HepG2 (cell line): ENCODE measurements around the gene ZBTB7C. TPM values are rescaled to one million over a fixed set of nuclear protein-coding genes. Genes with fewer than 3 reads are reported as not detected.

Experiments used
- ATAC-seq: fragments of 200-7000 bp; cut with Tn5 transposase; 3 replicates; pipeline ENCODE4 v1.9.1; 2020; ENCODE audit warnings: mild to moderate bottlenecking, moderate library complexity
- BruUV-seq: library from RNA; stranded (reverse); fragments of 400-500 nt; replicated peaks from 2 replicates; lab custom pipeline; 2021; lab: Mats Ljungman, UMichigan
- CTCF ChIA-PET: fragments of 300-600 bp; formaldehyde crosslinking; extraction: SDS; loops from one replicate; lab custom pipeline; 2021; ENCODE audit warnings: low total read pairs, inconsistent platforms, low intra/inter-chr PET ratio; lab: Yijun Ruan, JAX
- POLR2A ChIA-PET: fragments of 350-600 bp; sonication (Branson Sonifier 250); formaldehyde crosslinking; loops from one replicate; lab custom pipeline; 2020; ENCODE audit warnings: antibody characterized with exemption, inconsistent platforms; lab: Yijun Ruan, JAX
- DNase-seq: peaks from one replicate; pipeline ENCODE4 v3.0.0-alpha.2; 2015; ENCODE audit warnings: low spot score
- FAIRE-seq: peaks from 3 replicates; lab custom pipeline; 2011; peaks lifted over from hg19 to GRCh38; lab: Jason Lieb, UNC
- H2AFZ ChIP-seq: one replicate; pipeline ENCODE4 v1.6.1; 2011; ENCODE audit warnings: low read length, inconsistent platforms
- H3K27ac ChIP-seq: fragments of 300-600 bp; 3 replicates; pipeline ENCODE4 v1.8.0; 2011; ENCODE audit warnings: mixed run types, mild to moderate bottlenecking, mixed read lengths, low read length, inconsistent platforms; ENCODE audit not compliant: insufficient read depth; ENCODE audit errors: extremely low read length
- H3K27me3 ChIP-seq, 2 experiments: fragments of 200-600 bp in 1 of 2; 2 replicates in 1 of 2; 3 replicates in 1 of 2; pipeline versions ENCODE4 v1.6.0 to v1.8.0; 2011; ENCODE audit warnings: low read length in 2 of 2, mild to moderate bottlenecking in 2 of 2, moderate library complexity in 2 of 2, inconsistent platforms in 1 of 2; ENCODE audit not compliant: insufficient read depth in 2 of 2, control insufficient read depth in 1 of 2
- H3K36me3 ChIP-seq, 2 experiments: fragments of 200-600 bp in 1 of 2; replicated peaks in 1 of 2; 2 replicates in 1 of 2; 3 replicates in 1 of 2; pipeline versions ENCODE4 v1.5.1 to v1.8.0; 2011; ENCODE audit warnings: low read length in 2 of 2, inconsistent platforms in 1 of 2; ENCODE audit not compliant: insufficient read depth in 2 of 2, control insufficient read depth in 1 of 2
- H3K4me1 ChIP-seq: 2 replicates; pipeline ENCODE4 v1.5.1; 2012; ENCODE audit warnings: low read length, inconsistent platforms; ENCODE audit not compliant: insufficient read depth
- H3K4me2 ChIP-seq: 2 replicates; pipeline ENCODE4 v1.6.0; 2011; ENCODE audit warnings: low read depth, low read length, inconsistent platforms
- H3K4me3 ChIP-seq, 3 experiments: fragments of 200-600 bp in 1 of 3; sonication (generic), shearing (Covaris generic) in 1 of 3; replicated peaks in 1 of 3; 2 replicates each; pipeline ENCODE4 v1.5.1; 2011 to 2016; ENCODE audit warnings: low read length in 3 of 3, inconsistent platforms in 2 of 3, low read depth in 2 of 3, mild to moderate bottlenecking in 2 of 3, control low read depth in 1 of 3, mixed read lengths in 1 of 3; ENCODE audit not compliant: insufficient read depth in 1 of 3
- H3K79me2 ChIP-seq: one replicate; pipeline ENCODE4 v1.6.1; 2011; ENCODE audit warnings: low read length, inconsistent platforms; ENCODE audit not compliant: insufficient read depth
- H3K9ac ChIP-seq: 2 replicates; pipeline ENCODE4 v1.6.0; 2011; ENCODE audit warnings: mild to moderate bottlenecking, low read depth, low read length, inconsistent platforms; ENCODE audit not compliant: insufficient read depth
- H3K9me3 ChIP-seq: 2 replicates; pipeline ENCODE4 v1.5.1; 2012; ENCODE audit warnings: mild to moderate bottlenecking, low read length
- H4K20me1 ChIP-seq: 2 replicates; pipeline ENCODE4 v1.6.0; 2011; ENCODE audit warnings: inconsistent platforms, mild to moderate bottlenecking, low read length, moderate library complexity; ENCODE audit not compliant: insufficient read depth
- CEBPB ChIP-seq: IDR thresholded peaks from 2 replicates; pipeline ENCODE4 v1.6.1; 2011; ENCODE audit warnings: low read depth, low read length, improper control_type of control experiment, borderline replicate concordance
- CEBPG ChIP-seq: IDR thresholded peaks from 2 replicates; pipeline ENCODE4 v1.6.1; 2016
- HNF4A ChIP-seq: sonication (generic); formaldehyde crosslinking; IDR thresholded peaks from 2 replicates; pipeline ENCODE4 v1.4.0; 2020; ENCODE audit warnings: missing genetic modification reagents
- MTF1 ChIP-seq: sonication (generic); formaldehyde crosslinking; IDR thresholded peaks from 2 replicates; pipeline ENCODE4 v1.5.0; 2020; ENCODE audit warnings: missing genetic modification reagents
- PAXIP1 ChIP-seq: sonication (generic); formaldehyde crosslinking; conservative IDR thresholded peaks from 2 replicates; pipeline ENCODE4 v1.4.0; 2020; ENCODE audit warnings: mild to moderate bottlenecking, missing genetic modification reagents, moderate library complexity
- PHF21A ChIP-seq: sonication (generic); formaldehyde crosslinking; IDR thresholded peaks from 2 replicates; pipeline ENCODE4 v1.5.0; 2020; ENCODE audit warnings: mild to moderate bottlenecking, missing genetic modification reagents
- SOX13 ChIP-seq, 3 experiments: fragments of 450-650 bp in 1 of 3; sonication (generic) in 1 of 3; formaldehyde crosslinking in 1 of 3; IDR thresholded peaks in 2 of 3; conservative IDR thresholded peaks in 1 of 3; 2 replicates each; pipeline versions ENCODE4 v1.5.0 to v1.6.1; 2016 to 2020; ENCODE audit warnings: antibody characterized with exemption in 1 of 3, mild to moderate bottlenecking in 1 of 3, missing compliant biosample characterization in 1 of 3, missing genetic modification reagents in 1 of 3, moderate library complexity in 1 of 3
- TCF7 ChIP-seq: sonication (generic); IDR thresholded peaks from 2 replicates; pipeline ENCODE4 v1.6.1; 2016; ENCODE audit warnings: antibody characterized with exemption, low read depth
- ZNF414 ChIP-seq: sonication (generic); formaldehyde crosslinking; IDR thresholded peaks from 2 replicates; pipeline ENCODE4 v1.5.0; 2020; ENCODE audit warnings: missing genetic modification reagents
- ZNF646 ChIP-seq: sonication (generic); formaldehyde crosslinking; IDR thresholded peaks from 2 replicates; pipeline ENCODE4 v1.9.0; 2021; ENCODE audit warnings: mild to moderate bottlenecking, missing genetic modification reagents
- WGBS: methylation state at CpG from one replicate; pipeline ENCODE4 v1.1.6; 2017; ENCODE audit warnings: low lambda C conversion rate; 5-methylcytosine and 5-hydroxymethylcytosine counted together
- in situ Hi-C: cut with HindIII; loops from 2 replicates; pipeline ENCODE4 v1.10.0; 2017; ENCODE audit warnings: low pct_unique_long_range_greater_than_20kb; ENCODE audit not compliant: extremely low pct_ligation_motif_present
- intact Hi-C: fragments of 100-400 bp; cut with micrococcal nuclease; formaldehyde crosslinking; loops from one replicate; pipeline ENCODE4 v1.10.0; 2022; ENCODE audit not compliant: unreplicated experiment
- polyA plus RNA-seq, 8 experiments: library from polyadenylated mRNA; depleted of rRNA in 3 of 8; stranded (reverse) in 7 of 8; unstranded in 1 of 8; fragments of >200 nt; fragmentation: Illumina TruSeq in 4 of 8; extraction: Trizol in 4 of 8; gene quantifications; 2 replicates each; pipeline versions ENCODE4 v1.2.1 to v1.2.3, GENCODE V29; 2011 to 2016; ENCODE audit warnings: low read depth in 4 of 8, missing spikeins in 1 of 8, mixed read lengths in 1 of 8; ENCODE audit not compliant: insufficient read depth in 1 of 8
- total RNA-seq, 5 experiments: library from RNA; depleted of rRNA; stranded (reverse); fragments of >200 nt; fragmentation: Illumina TruSeq; extraction: Trizol; gene quantifications; 2 replicates each; pipeline ENCODE4 v1.2.3, GENCODE V29; 2016; ENCODE audit warnings: low read depth in 1 of 5

ZBTB7C gene
- total and polyA plus RNA-seq, 2 of the 13 experiments (the other 11 are each of a cell fraction or from before 2014, with no cell fraction given), result 0.01 to 0.04 TPM

- FAIRE-seq (peak; percentile 51), ATAC-seq (no peak), DNase-seq (peak; percentile 13)
- H3K4me2 ChIP-seq, result peak overlapping the region; percentile 63
- H3K36me3 ChIP-seq, result no peaks in the 10 kb centered on the region
- H3K9ac ChIP-seq, result no peak overlapping the region
- H2AFZ ChIP-seq, result no peak overlapping the region
- POLR2A ChIA-PET, result interaction anchor here (0.9 to 1.2 kb wide), 2 partner anchors 12 to 289 kb away, joined by 3 to 4 read pairs; no protein-coding TSS in a partner anchor
- H3K4me1 ChIP-seq, result peaks cover 73% of the 10 kb centered on the region
- peaks cover 0 to 22% of the 10 kb centered on the region in 2 experiments; a peak in 1 of 5 replicates for H3K27me3 ChIP-seq
- peak overlapping the region in 2 of 3 experiments; percentile 9 to 17; a peak in 3 of 6 replicates for H3K4me3 ChIP-seq
- intact Hi-C loops, result no loop called here
- in situ Hi-C loops, result no loop called here
- no peaks in the 10 kb centered on the region for H4K20me1 ChIP-seq
- no TSS peak for BruUV-seq
- CTCF ChIA-PET, result no interaction called here
- peak overlapping the region; percentile 34 for H3K27ac ChIP-seq
- H3K79me2 ChIP-seq, result no peaks in the 10 kb centered on the region
- WGBS, result 0% methylated on average over 9 of the region's 13 CpGs
- no peaks in the 10 kb centered on the region for H3K9me3 ChIP-seq
- peak; percentile 34; the same call in 1 of the 2 replicates for TF ChIP-seq TCF7
- TF ChIP-seq PAXIP1, result peak; percentile 18; the same call in 1 of the 2 replicates
- no peak for TF ChIP-seq SOX13 (IDR thresholded peaks at IDR 0.05)
- TF ChIP-seq SOX13 (CRISPR knock-in tag; conservative IDR thresholded peaks at IDR 0.05 in 1 of 2, IDR thresholded peaks at IDR 0.05 in 1 of 2), result peak in 1 of 2 experiments; percentile 36; a peak in 2 of 4 replicates
- TF ChIP-seq PHF21A (CRISPR knock-in tag), result 0 out of 2 replicates have a peak, but pooled peaks have one; percentile 47
- peak; percentile 36 for TF ChIP-seq CEBPG
- TF ChIP-seq HNF4A (CRISPR knock-in tag), result 0 out of 2 replicates have a peak, but pooled peaks have one; percentile 10
- TF ChIP-seq MTF1 (CRISPR knock-in tag), result no peak
- TF ChIP-seq ZNF646 (CRISPR knock-in tag), result 0 out of 2 replicates have a peak, but pooled peaks have one; percentile 13
- peak; percentile 40; the same call in 1 of the 2 replicates for TF ChIP-seq CEBPB
- TF ChIP-seq ZNF414 (CRISPR knock-in tag), result no peak
These were observed 243.9 kb downstream of the ZBTB7C start for GRCh38 chr18:48165111-48165866.
